HG03565 (cell line): ENCODE results near the gene PRRC2C.

Experiments
- ATAC-seq: cut with Tn5 transposase; IDR thresholded peaks from one replicate; pipeline ENCODE4 v1.9.1; 2021; ENCODE audit warnings: mild to moderate bottlenecking, moderate library complexity; ENCODE audit not compliant: unreplicated experiment

The PRRC2C gene

DNA sequence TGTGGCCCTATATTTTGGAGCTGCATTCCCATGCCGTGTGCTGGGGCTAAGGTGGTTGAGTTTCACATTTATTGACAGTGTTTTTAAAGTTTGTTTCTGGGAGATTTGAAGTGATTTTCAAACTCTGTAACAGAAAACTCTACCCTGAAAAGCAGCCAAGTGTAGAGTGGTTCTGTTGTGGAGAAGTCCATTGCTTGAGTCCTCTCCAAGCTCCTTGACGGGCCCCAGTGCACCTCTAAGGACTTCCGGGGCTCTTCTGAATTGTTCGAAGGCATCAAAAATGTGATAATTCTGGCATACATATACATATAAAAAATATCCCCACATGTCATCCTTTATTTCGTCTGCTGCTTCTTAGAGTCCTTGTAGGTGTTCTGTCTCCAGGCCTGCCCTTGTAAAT lies 141.7 kb downstream of the PRRC2C start:
- no peak for ATAC-seq

DNA sequence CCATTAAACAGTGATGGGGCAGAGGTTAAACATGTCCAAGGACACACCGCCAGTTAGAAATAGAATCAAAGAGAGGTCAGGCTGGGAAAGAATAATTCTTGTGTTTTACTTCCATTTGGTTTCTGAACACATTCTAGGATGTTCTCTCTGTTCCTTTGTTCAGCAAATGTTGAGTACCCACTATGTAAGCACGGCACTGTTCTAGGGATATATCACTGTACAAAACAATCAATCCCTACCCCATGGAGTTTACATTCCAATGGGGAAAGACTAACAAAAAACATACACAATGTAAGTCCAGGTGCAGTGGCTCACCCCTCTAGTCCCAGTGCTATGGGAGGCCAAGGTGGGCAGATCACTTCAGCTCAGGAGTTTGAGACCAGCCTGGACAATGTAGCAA lies 142.9 kb downstream of the PRRC2C start:
- ATAC-seq = no peak

DNA sequence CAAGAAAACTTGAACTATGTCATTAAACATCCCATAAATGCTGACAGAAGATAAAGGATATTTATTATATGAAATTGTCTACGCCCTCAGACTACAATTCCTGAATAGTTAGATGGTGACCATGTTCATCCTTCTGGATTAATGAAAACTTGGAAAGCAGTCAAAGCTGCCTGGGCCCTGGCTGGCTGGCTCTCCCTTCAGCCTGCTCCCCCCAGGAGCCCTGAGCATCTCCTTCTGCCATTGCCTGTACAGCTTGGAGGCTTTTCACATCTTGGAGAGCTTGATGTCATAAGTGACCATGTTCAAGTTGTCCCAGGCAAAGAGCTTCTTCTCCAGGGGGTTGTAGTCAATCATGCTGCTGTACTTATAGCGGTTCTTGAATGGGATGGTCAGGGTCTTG lies 150.3 kb downstream of the PRRC2C start:
- ATAC-seq = no peak

DNA sequence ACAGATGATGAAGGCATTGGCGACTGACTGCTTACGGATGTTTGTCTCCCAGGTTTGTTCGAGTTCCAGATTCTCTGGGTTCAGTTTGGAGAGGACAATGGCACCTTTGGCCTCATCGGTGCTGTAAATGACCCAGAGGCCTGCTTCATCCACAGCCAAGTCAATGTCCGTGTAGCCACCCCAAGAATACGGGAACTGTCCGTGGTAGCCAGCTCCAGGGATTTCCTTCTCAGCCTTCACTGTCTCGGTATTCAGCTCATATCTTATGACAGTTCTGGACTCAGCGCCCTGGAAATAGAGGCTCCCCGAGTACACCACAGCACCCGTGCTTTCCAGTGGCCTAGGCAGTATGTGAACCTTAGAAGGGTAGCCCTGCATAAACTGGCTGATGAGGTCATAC lies 150.8 kb downstream of the PRRC2C start:
- no peak for ATAC-seq

DNA sequence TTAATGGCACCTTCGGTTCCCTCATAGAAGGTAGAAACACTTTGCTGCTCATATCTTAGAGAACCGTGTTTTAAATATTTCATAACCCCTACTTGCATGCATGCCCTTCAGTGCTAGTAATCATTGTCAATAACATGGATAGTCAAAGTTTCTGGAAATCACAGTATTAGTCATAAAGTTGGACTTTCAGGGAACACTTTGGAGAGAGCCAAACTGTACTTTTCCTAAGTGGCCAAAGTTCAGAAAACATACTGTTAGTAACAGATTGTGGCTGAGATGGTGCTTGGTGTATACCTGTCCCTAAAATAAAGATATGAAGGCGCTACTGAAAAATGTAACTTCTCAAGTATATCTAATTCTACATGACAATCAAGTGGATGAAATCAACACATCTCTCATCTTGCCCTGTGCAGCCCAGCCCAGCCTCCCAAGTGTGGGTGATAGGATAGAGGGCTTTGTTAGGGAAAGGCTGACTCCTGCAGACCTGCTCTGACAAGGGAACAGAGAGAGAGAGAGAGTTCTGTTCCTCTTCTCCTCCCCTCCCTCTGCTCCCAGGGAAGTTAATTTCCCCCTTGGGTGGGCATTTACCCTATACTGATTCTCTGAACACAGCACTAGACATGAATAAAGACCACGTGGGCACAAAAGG lies 152.7 kb downstream of the PRRC2C start:
- no peak for ATAC-seq

DNA sequence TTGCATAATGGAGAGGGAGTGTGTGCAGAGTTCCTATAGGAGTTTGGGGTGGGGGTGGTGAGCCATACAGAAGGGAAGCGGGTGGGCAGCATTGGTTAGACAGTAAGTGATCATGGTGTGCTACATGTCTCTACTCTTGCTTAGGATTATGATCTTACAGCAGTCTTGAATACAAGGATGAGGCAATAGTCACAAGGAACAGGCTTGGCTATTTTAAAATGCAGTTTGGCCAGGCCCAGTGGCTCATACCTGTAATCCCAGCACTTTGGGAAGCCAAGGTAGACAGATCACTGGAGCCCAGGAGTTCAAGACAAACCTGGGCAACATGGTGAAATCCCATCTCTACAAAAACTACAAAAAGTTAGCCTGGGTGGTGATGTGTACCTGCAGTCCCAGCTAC lies 154.9 kb downstream of the PRRC2C start:
- ATAC-seq = no peak

DNA sequence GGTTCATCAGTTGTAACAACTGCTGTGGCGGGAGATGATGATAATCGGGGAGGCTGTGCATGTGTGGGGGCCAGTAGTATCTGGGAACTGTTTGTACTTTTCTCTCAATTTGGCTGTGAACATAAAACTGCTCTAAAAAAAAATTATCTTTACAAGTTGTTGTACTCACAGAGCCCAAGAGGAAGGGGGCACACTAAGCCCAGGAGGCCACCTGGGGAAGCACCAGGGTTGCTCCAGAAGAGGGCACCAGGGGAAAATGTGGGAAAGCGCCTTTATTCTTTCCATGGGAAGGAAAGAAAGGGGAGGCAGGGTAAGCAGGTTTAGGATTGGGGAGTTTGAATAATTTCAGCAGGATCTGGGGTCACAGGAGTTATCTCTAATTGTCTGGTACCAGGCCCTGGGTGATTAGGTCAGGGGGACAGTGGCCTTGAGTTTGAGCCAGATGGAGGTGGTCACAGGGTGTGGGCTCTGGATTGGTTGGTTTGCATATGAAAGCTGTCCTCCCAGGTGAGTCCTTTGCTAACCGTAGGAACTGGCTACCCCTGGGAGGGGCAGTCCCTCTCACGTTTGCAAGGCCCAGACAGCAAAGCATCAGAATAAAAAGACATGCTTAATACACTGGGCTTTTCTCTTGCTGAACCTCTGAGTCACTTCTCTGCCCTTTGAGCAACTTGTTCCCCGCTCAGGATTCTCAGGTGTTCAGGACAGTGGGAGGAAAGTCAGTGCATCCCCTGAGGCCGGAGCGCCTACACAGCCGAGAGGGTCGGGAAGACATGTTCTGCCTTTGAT lies 155.9 kb downstream of the PRRC2C start:
- ATAC-seq = no peak

DNA sequence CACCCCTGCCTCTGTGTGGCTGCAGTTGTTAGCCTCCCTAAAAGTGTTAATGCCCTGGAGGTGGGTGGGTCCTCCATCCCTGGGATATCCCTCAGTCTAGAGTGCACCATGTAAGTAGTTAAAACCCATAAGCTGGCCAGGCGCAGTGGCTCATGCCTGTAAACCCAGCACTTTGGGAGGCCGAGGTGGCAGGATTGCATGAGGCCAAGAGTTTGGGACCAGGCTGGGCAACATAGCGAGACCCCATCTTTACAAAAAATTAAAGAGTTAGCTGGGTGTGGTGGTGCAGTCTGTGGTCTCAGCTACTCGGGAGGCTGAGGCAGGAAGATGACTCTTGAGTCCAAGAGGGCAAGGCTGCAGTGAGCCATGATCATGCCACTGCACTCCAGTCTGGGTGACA lies 156.9 kb downstream of the PRRC2C start:
- ATAC-seq = no peak
